GM21526 (cell line): ENCODE results near the gene HCN1.
"Not testable (repeated sequence)": the region's sequence is repeated elsewhere in the genome, so short reads cannot be mapped to it uniquely, and the experiment has no call there.

Experiments used
- ATAC-seq: cut with Tn5 transposase; IDR thresholded peaks from one replicate; pipeline ENCODE4 v1.9.1; 2021; ENCODE audit warnings: moderate library complexity; ENCODE audit not compliant: unreplicated experiment, low FRiP score

Gene HCN1

GRCh38 chr5:45622365-45622764 is 73.8 kb downstream of the HCN1 start:
- ATAC-seq: no peak

GRCh38 chr5:45617859-45618416 is 78.2 kb downstream of the HCN1 start:
- ATAC-seq: no peak

- no peak for ATAC-seq
These were observed 86.5 kb downstream of the HCN1 start for GRCh38 chr5:45609661-45610060.

GRCh38 chr5:45604092-45604491 is 92.1 kb downstream of the HCN1 start:
- ATAC-seq: no peak

- ATAC-seq: no peak
These were observed 94.8 kb downstream of the HCN1 start for GRCh38 chr5:45601424-45601823.

- ATAC-seq: no peak
These were observed 99.9 kb downstream of the HCN1 start for GRCh38 chr5:45596320-45596719.

GRCh38 chr5:45586001-45586400 is 110.2 kb downstream of the HCN1 start:
- ATAC-seq: not testable (repeated sequence)

- no peak for ATAC-seq
These were observed 117.9 kb downstream of the HCN1 start for GRCh38 chr5:45578270-45578669.

GRCh38 chr5:45568813-45569212 is 127.4 kb downstream of the HCN1 start:
- no peak for ATAC-seq

- ATAC-seq: no peak
These were observed 153.8 kb downstream of the HCN1 start for GRCh38 chr5:45542421-45542820.

GRCh38 chr5:45533663-45534062 is 162.5 kb downstream of the HCN1 start:
- no peak for ATAC-seq

- no peak for ATAC-seq
These were observed 163.2 kb downstream of the HCN1 start for GRCh38 chr5:45532826-45533624.

GRCh38 chr5:45521067-45521466 is 175.1 kb downstream of the HCN1 start:
- ATAC-seq: no peak

GRCh38 chr5:45512521-45512920 is 183.7 kb downstream of the HCN1 start:
- no peak for ATAC-seq

GRCh38 chr5:45509371-45509770 is 186.8 kb downstream of the HCN1 start:
- no peak for ATAC-seq

- ATAC-seq: no peak
These were observed 188.0 kb downstream of the HCN1 start for GRCh38 chr5:45508135-45508534.

- no peak for ATAC-seq
These were observed 189.0 kb downstream of the HCN1 start for GRCh38 chr5:45507178-45507577.

- ATAC-seq: not testable (repeated sequence)
These were observed 197.2 kb downstream of the HCN1 start for GRCh38 chr5:45499006-45499405.

- no peak for ATAC-seq
These were observed 204.8 kb downstream of the HCN1 start for GRCh38 chr5:45491368-45491767.

GRCh38 chr5:45484781-45485180 is 211.4 kb downstream of the HCN1 start:
- no peak for ATAC-seq

- ATAC-seq: no peak
These were observed 242.1 kb downstream of the HCN1 start for GRCh38 chr5:45454114-45454513.

GRCh38 chr5:45444856-45445255 is 251.3 kb downstream of the HCN1 start:
- not testable (repeated sequence) for ATAC-seq
